Measurements from ENCODE around the gene EMID1.

EMID1 gene

DNA sequence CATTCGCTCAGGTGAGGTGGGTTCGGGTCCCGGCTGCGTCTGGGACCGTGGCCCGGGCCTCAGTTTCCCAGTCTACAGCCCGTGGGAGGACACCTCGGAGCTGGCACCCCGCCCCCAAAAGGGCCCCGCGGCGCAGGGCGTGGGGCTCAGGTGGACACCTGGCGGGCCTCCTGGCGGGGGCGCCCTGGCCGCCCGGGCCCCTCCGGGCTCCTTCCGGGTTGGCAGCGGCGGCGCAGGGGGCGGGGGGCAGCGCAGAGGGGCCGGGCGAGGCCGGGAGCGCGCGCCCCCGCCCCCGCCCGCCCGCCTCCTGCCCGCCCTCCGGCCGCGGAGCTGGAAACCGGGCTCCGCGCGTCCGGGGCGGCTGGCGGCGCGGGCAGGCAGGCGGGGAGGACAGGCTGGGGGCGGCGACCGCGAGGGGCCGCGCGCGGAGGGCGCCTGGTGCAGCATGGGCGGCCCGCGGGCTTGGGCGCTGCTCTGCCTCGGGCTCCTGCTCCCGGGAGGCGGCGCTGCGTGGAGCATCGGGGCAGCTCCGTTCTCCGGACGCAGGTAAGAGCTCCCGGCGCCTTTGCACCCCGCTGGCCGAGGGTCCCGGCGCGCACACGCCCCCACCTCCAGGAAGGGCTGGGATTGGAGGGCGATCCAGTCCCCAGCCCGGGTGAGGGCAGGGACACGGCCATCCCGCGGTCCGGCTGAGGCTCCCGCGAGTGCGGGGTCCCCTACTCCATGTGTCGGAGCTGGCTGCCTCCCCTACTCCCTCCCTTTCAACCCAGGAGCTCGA, at the start of gene EMID1:
TSS of gene EMID1 (plus strand) at position 303 of the 778 bp plus-strand sequence. CDS start at position 446, 143 bp downstream.
- DNase-seq (ENCODE audit: extremely low read depth, insufficient read length), result peak; percentile 67
- Histone ChIP-seq H3K4me3 (replicated peaks; ENCODE audit: low read depth, low read length) (peak within 1 kb of the TSS; percentile 91), H3K36me3 (ENCODE audit: control insufficient read depth, insufficient read depth, low read length) (no peaks in the 10 kb centered on the region), H3K27me3 (replicated peaks; ENCODE audit: control insufficient read depth, insufficient read depth, low read length) (no peaks in the 10 kb centered on the region)
- peak; percentile 21 for TF ChIP-seq CTCF (IDR thresholded peaks at IDR 0.05; ENCODE audit: insufficient read depth, low read length, poor library complexity, severe bottlenecking)

GRCh38 chr22:29155966-29156365, 49.7 kb upstream of the EMID1 start:
- H3K36me3 ChIP-seq (ENCODE audit: control insufficient read depth, insufficient read depth, low read length), result no peaks in the 10 kb centered on the region
- no peaks in the 10 kb centered on the region for H3K27me3 ChIP-seq (replicated peaks; ENCODE audit: control insufficient read depth, insufficient read depth, low read length)
- TF ChIP-seq CTCF (IDR thresholded peaks at IDR 0.05; ENCODE audit: insufficient read depth, low read length, poor library complexity, severe bottlenecking), result no peak
- no peak for DNase-seq (ENCODE audit: extremely low read depth, insufficient read length)
- H3K4me3 ChIP-seq (replicated peaks; ENCODE audit: low read depth, low read length), result no peak overlapping the region

- no peak overlapping the region for H3K4me3 ChIP-seq (replicated peaks; ENCODE audit: low read depth, low read length)
- no peaks in the 10 kb centered on the region for H3K27me3 ChIP-seq (replicated peaks; ENCODE audit: control insufficient read depth, insufficient read depth, low read length)
- no peak for DNase-seq (ENCODE audit: extremely low read depth, insufficient read length)
- H3K36me3 ChIP-seq (ENCODE audit: control insufficient read depth, insufficient read depth, low read length), result no peaks in the 10 kb centered on the region
- peak; percentile 47 for TF ChIP-seq CTCF (IDR thresholded peaks at IDR 0.05; ENCODE audit: insufficient read depth, low read length, poor library complexity, severe bottlenecking)
Measured at GRCh38 chr22:29156507-29156906, 49.2 kb upstream of the EMID1 start.

DNA sequence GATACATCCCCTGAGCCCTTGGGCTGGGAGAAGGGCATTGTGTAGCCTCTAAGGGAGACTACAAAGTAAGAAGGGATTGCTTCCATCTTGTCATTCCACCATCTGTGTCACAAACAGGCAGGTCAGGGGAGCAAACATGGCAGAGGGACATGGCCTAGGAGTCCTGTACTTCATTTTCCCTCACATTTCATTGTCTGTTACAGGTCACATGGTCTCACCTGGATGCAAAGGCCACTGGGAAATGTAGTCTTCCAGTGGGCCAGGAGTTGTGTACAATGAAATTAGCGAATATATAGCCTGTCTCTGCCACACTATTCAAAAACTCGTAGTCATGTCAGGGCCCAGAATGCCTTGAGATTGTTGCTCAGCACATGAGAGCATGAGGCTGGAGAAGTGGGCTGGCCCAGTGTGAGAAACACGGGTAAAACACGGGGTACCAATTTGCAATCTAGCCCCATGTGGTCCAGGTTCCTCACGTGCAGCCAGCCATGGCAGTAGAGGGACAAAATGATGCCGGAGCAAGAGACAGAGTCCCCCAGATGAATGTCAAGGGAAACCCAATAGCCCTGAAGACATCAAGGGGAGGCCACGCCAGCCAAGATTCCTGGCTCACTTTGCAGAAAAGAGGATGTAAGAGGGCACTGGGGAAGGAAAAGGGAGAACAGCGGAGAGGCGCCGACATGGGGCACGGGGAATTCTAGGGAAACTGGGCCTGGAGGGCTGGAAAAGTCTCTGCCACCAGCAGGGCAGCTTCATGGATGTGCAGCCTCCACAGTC, 47.7 kb upstream of the EMID1 start:
- no peak for TF ChIP-seq CTCF (IDR thresholded peaks at IDR 0.05; ENCODE audit: insufficient read depth, low read length, poor library complexity, severe bottlenecking)
- Histone ChIP-seq H3K36me3 (ENCODE audit: control insufficient read depth, insufficient read depth, low read length) (no peaks in the 10 kb centered on the region), H3K27me3 (replicated peaks; ENCODE audit: control insufficient read depth, insufficient read depth, low read length) (no peaks in the 10 kb centered on the region), H3K4me3 (replicated peaks; ENCODE audit: low read depth, low read length) (no peak overlapping the region)
- DNase-seq (ENCODE audit: extremely low read depth, insufficient read length), result no peak

DNA sequence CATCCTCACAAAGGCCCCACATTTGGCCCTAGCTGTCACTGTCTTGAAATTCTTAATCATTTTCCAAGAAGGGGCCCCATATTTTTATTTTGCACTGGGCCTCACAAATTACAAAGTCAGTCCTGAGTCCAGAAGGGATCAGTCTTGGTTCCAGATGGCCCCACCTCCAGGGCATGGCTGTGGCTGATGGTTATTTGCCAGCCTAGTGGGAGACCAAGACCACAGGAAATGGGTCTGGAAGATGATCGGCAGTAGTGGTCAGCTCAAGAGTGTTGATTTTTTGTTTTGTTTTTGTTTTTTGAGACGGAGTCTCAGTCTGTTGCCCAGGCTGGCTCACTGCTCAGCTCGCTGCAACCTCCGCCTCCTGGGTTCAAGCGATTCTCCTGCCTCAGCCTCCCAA, 47.1 kb upstream of the EMID1 start:
- Histone ChIP-seq H3K36me3 (ENCODE audit: control insufficient read depth, insufficient read depth, low read length) (no peaks in the 10 kb centered on the region), H3K4me3 (replicated peaks; ENCODE audit: low read depth, low read length) (no peak overlapping the region), H3K27me3 (replicated peaks; ENCODE audit: control insufficient read depth, insufficient read depth, low read length) (no peaks in the 10 kb centered on the region)
- TF ChIP-seq CTCF (IDR thresholded peaks at IDR 0.05; ENCODE audit: insufficient read depth, low read length, poor library complexity, severe bottlenecking), result no peak
- no peak for DNase-seq (ENCODE audit: extremely low read depth, insufficient read length)
